Breast epithelium (tissue), 4 donors: ENCODE data around the gene SHFL. TPM values are rescaled to one million over a fixed set of nuclear protein-coding genes. Genes with fewer than 3 reads are reported as not detected.

Experiments
- DNase-seq, 2 donors: peaks; one replicate each; pipeline ENCODE4 v3.0.0-alpha.2; 2019; ENCODE audit warnings: low spot score in 2 of 2
- H3K27ac ChIP-seq, 2 donors: fragments of 200-600 bp; sonication (generic) in 1 of 2; one replicate each; pipeline ENCODE4 v1.5.1; 2016 to 2019; ENCODE audit warnings: mild to moderate bottlenecking in 1 of 2
- H3K27me3 ChIP-seq, 2 donors: fragments of 200-600 bp; sonication (generic) in 1 of 2; one replicate each; pipeline versions ENCODE4 v1.5.1 to v1.6.0; 2017 to 2019; ENCODE audit warnings: control low read depth in 1 of 2, mild to moderate bottlenecking in 1 of 2
- H3K36me3 ChIP-seq: fragments of 200-600 bp; one replicate; pipeline ENCODE4 v1.5.1; 2019
- H3K4me1 ChIP-seq, 2 donors: fragments of 200-600 bp; sonication (generic); one replicate each; pipeline ENCODE4 v1.5.1; 2016 to 2019; ENCODE audit warnings: control low read depth in 1 of 2
- H3K4me3 ChIP-seq, 3 donors: fragments of 200-600 bp; sonication (generic); 1 replicate in 2 of 3; 2 replicates in 1 of 3; pipeline ENCODE4 v1.5.1; 2016 to 2019; ENCODE audit warnings: mild to moderate bottlenecking in 3 of 3, moderate library complexity in 2 of 3
- H3K9me3 ChIP-seq, 2 donors: fragments of 200-600 bp; sonication (generic) in 1 of 2; one replicate each; pipeline ENCODE4 v1.5.1; 2016 to 2019; ENCODE audit warnings: control low read depth in 1 of 2
- CTCF ChIP-seq, 3 donors: fragments of 450-650 bp; IDR thresholded peaks; one replicate each; pipeline ENCODE4 v1.5.1; 2016 to 2017; ENCODE audit warnings: antibody characterized with exemption in 3 of 3, mild to moderate bottlenecking in 3 of 3, moderate library complexity in 3 of 3
- POLR2A ChIP-seq: fragments of 450-650 bp; IDR thresholded peaks from one replicate; pipeline ENCODE4 v1.6.1; 2016; ENCODE audit warnings: antibody characterized with exemption, mild to moderate bottlenecking, moderate library complexity
- POLR2AphosphoS5 ChIP-seq, 3 donors: sonication (generic); formaldehyde crosslinking; IDR thresholded peaks; one replicate each; pipeline ENCODE4 v1.6.1; 2017; ENCODE audit warnings: antibody characterized with exemption in 3 of 3
- intact Hi-C: fragments of 100-400 bp; cut with DNase I; formaldehyde crosslinking; loops from one replicate; pipeline ENCODE4 v1.15.1; 2023; ENCODE audit warnings: low total_unique reads
- total RNA-seq, 3 donors: library from RNA; depleted of rRNA; stranded (reverse); fragments of >200 nt; gene quantifications; one replicate each; pipeline ENCODE4 v1.1.0, GENCODE V29; 2016

The SHFL gene
- total RNA-seq, 3 donors from 2014 or later: 26.4 to 47.6 (median 34.1) TPM

GRCh38 chr19:10118960-10119359 is 32.8 kb downstream of the SHFL start:
- intact Hi-C loops: loop anchor here (10.0 kb wide), 1 partner anchor 116 kb away; the partner anchor contains the start of gene S1PR2
- DNase-seq: no peak
- H3K36me3 ChIP-seq: no peaks in the 10 kb centered on the region
- peaks cover 4 to 8% of the 10 kb centered on the region in 2 donors for H3K4me1 ChIP-seq
- peak overlapping the region in 1 of 2 donors; percentile 84 for H3K27ac ChIP-seq
- no peaks in the 10 kb centered on the region for H3K9me3 ChIP-seq
- peak overlapping the region; percentile 71 to 98 (median 95) for H3K4me3 ChIP-seq
- TF ChIP-seq POLR2A (no peak), POLR2AphosphoS5 (IDR thresholded peaks at IDR 0.05) (no peak), CTCF (IDR thresholded peaks at IDR 0.05) (no peak)
- H3K27me3 ChIP-seq: no peaks in the 10 kb centered on the region

GRCh38 chr19:10120538-10121189 is 34.5 kb downstream of the SHFL start:
- H3K9me3 ChIP-seq: no peaks in the 10 kb centered on the region
- no peaks in the 10 kb centered on the region for H3K36me3 ChIP-seq
- no peak for DNase-seq
- H3K4me1 ChIP-seq: peaks cover 4 to 8% of the 10 kb centered on the region in 2 donors
- peak overlapping the region; percentile 25 to 33 for H3K27ac ChIP-seq
- no peaks in the 10 kb centered on the region for H3K27me3 ChIP-seq
- peak overlapping the region; percentile 71 to 98 (median 95) for H3K4me3 ChIP-seq
- TF ChIP-seq CTCF (IDR thresholded peaks at IDR 0.05) (no peak), POLR2AphosphoS5 (IDR thresholded peaks at IDR 0.05) (no peak), POLR2A (no peak)
- intact Hi-C loops: no loop called here

- Histone ChIP-seq H3K4me3 (no peak overlapping the region), H3K27ac (no peak overlapping the region), H3K27me3 (no peaks in the 10 kb centered on the region), H3K4me1 (peaks cover 4 to 8% of the 10 kb centered on the region in 2 donors), H3K36me3 (no peaks in the 10 kb centered on the region), H3K9me3 (no peaks in the 10 kb centered on the region)
- no peak for TF ChIP-seq POLR2AphosphoS5 (IDR thresholded peaks at IDR 0.05)
- TF ChIP-seq POLR2A: no peak
- TF ChIP-seq CTCF (IDR thresholded peaks at IDR 0.05): no peak
- DNase-seq: no peak
- intact Hi-C loops: no loop called here
Measured at GRCh38 chr19:10122045-10122444, 35.9 kb downstream of the SHFL start.

GRCh38 chr19:10124429-10124828 is 38.3 kb downstream of the SHFL start:
- TF ChIP-seq POLR2A (no peak), POLR2AphosphoS5 (IDR thresholded peaks at IDR 0.05) (no peak), CTCF (IDR thresholded peaks at IDR 0.05) (no peak)
- no peaks in the 10 kb centered on the region for H3K4me1 ChIP-seq
- no peak overlapping the region for H3K4me3 ChIP-seq
- H3K9me3 ChIP-seq: no peaks in the 10 kb centered on the region
- no peak for DNase-seq
- no peaks in the 10 kb centered on the region for H3K27me3 ChIP-seq
- no peak overlapping the region for H3K27ac ChIP-seq
- H3K36me3 ChIP-seq: no peaks in the 10 kb centered on the region
- intact Hi-C loops: no loop called here

- Histone ChIP-seq H3K36me3 (no peaks in the 10 kb centered on the region), H3K9me3 (no peaks in the 10 kb centered on the region), H3K4me1 (no peaks in the 10 kb centered on the region), H3K4me3 (no peak overlapping the region), H3K27ac (no peak overlapping the region), H3K27me3 (no peaks in the 10 kb centered on the region)
- intact Hi-C loops: no loop called here
- no peak for TF ChIP-seq POLR2AphosphoS5 (IDR thresholded peaks at IDR 0.05)
- TF ChIP-seq CTCF (IDR thresholded peaks at IDR 0.05): no peak
- no peak for TF ChIP-seq POLR2A
- no peak for DNase-seq
Measured at GRCh38 chr19:10126213-10126639, 40.1 kb downstream of the SHFL start.
